Activated T-helper 2 cell treated with anti-CD3 and anti-CD28 coated beads, Interferon-gamma antibody, Interleukin-2, Interleukin-4, amounts not matched to agents 10 μg/mL and 5 μg/mL and 100 μg/mL, durations not matched to agents 14 hours and 24 hours and 36 hours (primary cell): ENCODE data around the gene FARS2. TPM values are rescaled to one million over a fixed set of nuclear protein-coding genes. Genes with fewer than 3 reads are reported as not detected.

Experiments
- DNase-seq: peaks from one replicate; pipeline ENCODE4 v3.0.0; 2021; ENCODE audit warnings: low spot score
- H3K27ac Mint-ChIP-seq: one replicate; pipeline ENCODE4 v1.8.0; 2021; ENCODE audit warnings: mixed read lengths
- H3K27me3 Mint-ChIP-seq: one replicate; pipeline ENCODE4 v1.8.0; 2021; ENCODE audit warnings: low read depth, mixed read lengths
- H3K36me3 Mint-ChIP-seq: one replicate; pipeline ENCODE4 v1.8.0; 2021; ENCODE audit warnings: low read depth, mixed read lengths
- H3K4me1 Mint-ChIP-seq: one replicate; pipeline ENCODE4 v1.8.0; 2021; ENCODE audit warnings: low read depth, mixed read lengths
- H3K4me3 Mint-ChIP-seq: one replicate; pipeline ENCODE4 v1.8.0; 2021; ENCODE audit warnings: low read depth, mild to moderate bottlenecking, moderate library complexity, mixed read lengths
- H3K9me3 Mint-ChIP-seq: one replicate; pipeline ENCODE4 v1.8.0; 2021; ENCODE audit warnings: mixed read lengths
- intact Hi-C: fragments of 100-400 bp; cut with micrococcal nuclease; formaldehyde crosslinking; loops from one replicate; pipeline ENCODE4 v1.15.1; 2023
- total RNA-seq: library from RNA; stranded (reverse); gene quantifications from 2 replicates; pipeline ENCODE4 v1.2.3, GENCODE V29; 2022

FARS2 gene
- total RNA-seq, 1 donor from 2014 or later: 19.7 TPM

GRCh38 chr6:5521322-5521721 is 260.0 kb downstream of the FARS2 start:
- DNase-seq: no peak
- H3K4me1 Mint-ChIP-seq: peaks cover 40% of the 10 kb centered on the region
- no peak overlapping the region for H3K4me3 Mint-ChIP-seq
- no peaks in the 10 kb centered on the region for H3K9me3 Mint-ChIP-seq
- H3K36me3 Mint-ChIP-seq: peaks cover 9% of the 10 kb centered on the region
- H3K27me3 Mint-ChIP-seq: no peaks in the 10 kb centered on the region
- intact Hi-C loops: no loop called here
- H3K27ac Mint-ChIP-seq: no peak overlapping the region

GRCh38 chr6:5522147-5522546 is 260.8 kb downstream of the FARS2 start:
- DNase-seq: no peak
- Mint-ChIP-seq H3K4me3 (no peak overlapping the region), H3K9me3 (no peaks in the 10 kb centered on the region), H3K27ac (no peak overlapping the region), H3K36me3 (peaks cover 9% of the 10 kb centered on the region), H3K4me1 (peaks cover 33% of the 10 kb centered on the region), H3K27me3 (no peaks in the 10 kb centered on the region)
- intact Hi-C loops: no loop called here

GRCh38 chr6:5524110-5524509 is 262.8 kb downstream of the FARS2 start:
- H3K27me3 Mint-ChIP-seq: no peaks in the 10 kb centered on the region
- H3K4me1 Mint-ChIP-seq: peaks cover 24% of the 10 kb centered on the region
- intact Hi-C loops: no loop called here
- H3K4me3 Mint-ChIP-seq: no peak overlapping the region
- no peak overlapping the region for H3K27ac Mint-ChIP-seq
- H3K36me3 Mint-ChIP-seq: peaks cover 9% of the 10 kb centered on the region
- no peaks in the 10 kb centered on the region for H3K9me3 Mint-ChIP-seq
- DNase-seq: no peak

GRCh38 chr6:5525209-5525608 is 263.9 kb downstream of the FARS2 start:
- H3K36me3 Mint-ChIP-seq: peaks cover 9% of the 10 kb centered on the region
- peaks cover 15% of the 10 kb centered on the region for H3K4me1 Mint-ChIP-seq
- H3K9me3 Mint-ChIP-seq: no peaks in the 10 kb centered on the region
- H3K27me3 Mint-ChIP-seq: no peaks in the 10 kb centered on the region
- no peak overlapping the region for H3K4me3 Mint-ChIP-seq
- intact Hi-C loops: no loop called here
- no peak overlapping the region for H3K27ac Mint-ChIP-seq
- no peak for DNase-seq

GRCh38 chr6:5529015-5529414 is 267.7 kb downstream of the FARS2 start:
- H3K27ac Mint-ChIP-seq: no peak overlapping the region
- no peak for DNase-seq
- H3K9me3 Mint-ChIP-seq: no peaks in the 10 kb centered on the region
- no peak overlapping the region for H3K4me3 Mint-ChIP-seq
- intact Hi-C loops: no loop called here
- H3K36me3 Mint-ChIP-seq: peaks cover 5% of the 10 kb centered on the region
- peaks cover 12% of the 10 kb centered on the region for H3K4me1 Mint-ChIP-seq
- no peaks in the 10 kb centered on the region for H3K27me3 Mint-ChIP-seq

GRCh38 chr6:5529733-5530132 is 268.4 kb downstream of the FARS2 start:
- intact Hi-C loops: no loop called here
- Mint-ChIP-seq H3K4me3 (no peak overlapping the region), H3K27me3 (no peaks in the 10 kb centered on the region), H3K36me3 (peaks cover 5% of the 10 kb centered on the region), H3K27ac (no peak overlapping the region), H3K4me1 (peaks cover 13% of the 10 kb centered on the region), H3K9me3 (no peaks in the 10 kb centered on the region)
- DNase-seq: no peak

GRCh38 chr6:5531161-5531560 is 269.8 kb downstream of the FARS2 start:
- Mint-ChIP-seq H3K36me3 (peaks cover 5% of the 10 kb centered on the region), H3K27me3 (no peaks in the 10 kb centered on the region), H3K4me1 (peaks cover 13% of the 10 kb centered on the region), H3K9me3 (no peaks in the 10 kb centered on the region), H3K27ac (no peak overlapping the region), H3K4me3 (no peak overlapping the region)
- intact Hi-C loops: no loop called here
- DNase-seq: no peak

GRCh38 chr6:5531853-5532375 is 270.6 kb downstream of the FARS2 start:
- Mint-ChIP-seq H3K36me3 (peaks cover 5% of the 10 kb centered on the region), H3K27ac (no peak overlapping the region), H3K4me3 (no peak overlapping the region), H3K9me3 (no peaks in the 10 kb centered on the region), H3K27me3 (no peaks in the 10 kb centered on the region), H3K4me1 (peaks cover 13% of the 10 kb centered on the region)
- intact Hi-C loops: no loop called here
- no peak for DNase-seq

GRCh38 chr6:5532941-5533340 is 271.6 kb downstream of the FARS2 start:
- no peak overlapping the region for H3K4me3 Mint-ChIP-seq
- peaks cover 5% of the 10 kb centered on the region for H3K36me3 Mint-ChIP-seq
- peaks cover 13% of the 10 kb centered on the region for H3K4me1 Mint-ChIP-seq
- no peak overlapping the region for H3K27ac Mint-ChIP-seq
- H3K27me3 Mint-ChIP-seq: no peaks in the 10 kb centered on the region
- no peak for DNase-seq
- intact Hi-C loops: no loop called here
- no peaks in the 10 kb centered on the region for H3K9me3 Mint-ChIP-seq

GRCh38 chr6:5534643-5535042 is 273.3 kb downstream of the FARS2 start:
- intact Hi-C loops: no loop called here
- no peaks in the 10 kb centered on the region for H3K9me3 Mint-ChIP-seq
- peaks cover 5% of the 10 kb centered on the region for H3K36me3 Mint-ChIP-seq
- H3K4me1 Mint-ChIP-seq: peaks cover 13% of the 10 kb centered on the region
- no peaks in the 10 kb centered on the region for H3K27me3 Mint-ChIP-seq
- H3K4me3 Mint-ChIP-seq: no peak overlapping the region
- DNase-seq: no peak
- no peak overlapping the region for H3K27ac Mint-ChIP-seq

GRCh38 chr6:5536644-5537043 is 275.3 kb downstream of the FARS2 start:
- no peaks in the 10 kb centered on the region for H3K9me3 Mint-ChIP-seq
- no peak overlapping the region for H3K27ac Mint-ChIP-seq
- H3K27me3 Mint-ChIP-seq: no peaks in the 10 kb centered on the region
- peaks cover 5% of the 10 kb centered on the region for H3K36me3 Mint-ChIP-seq
- intact Hi-C loops: no loop called here
- no peak for DNase-seq
- H3K4me3 Mint-ChIP-seq: no peak overlapping the region
- peaks cover 21% of the 10 kb centered on the region for H3K4me1 Mint-ChIP-seq

- no peak overlapping the region for H3K4me3 Mint-ChIP-seq
- no peaks in the 10 kb centered on the region for H3K27me3 Mint-ChIP-seq
- H3K9me3 Mint-ChIP-seq: no peaks in the 10 kb centered on the region
- no peak overlapping the region for H3K27ac Mint-ChIP-seq
- H3K36me3 Mint-ChIP-seq: peaks cover 5% of the 10 kb centered on the region
- intact Hi-C loops: no loop called here
- peaks cover 21% of the 10 kb centered on the region for H3K4me1 Mint-ChIP-seq
- DNase-seq: no peak
Measured at GRCh38 chr6:5537132-5537531, 275.8 kb downstream of the FARS2 start.

- no peak overlapping the region for H3K27ac Mint-ChIP-seq
- H3K36me3 Mint-ChIP-seq: peaks cover 11% of the 10 kb centered on the region
- intact Hi-C loops: no loop called here
- DNase-seq: no peak
- H3K9me3 Mint-ChIP-seq: no peaks in the 10 kb centered on the region
- H3K27me3 Mint-ChIP-seq: no peaks in the 10 kb centered on the region
- no peak overlapping the region for H3K4me3 Mint-ChIP-seq
- H3K4me1 Mint-ChIP-seq: peaks cover 19% of the 10 kb centered on the region
Measured at GRCh38 chr6:5537967-5538366, 276.7 kb downstream of the FARS2 start.

GRCh38 chr6:5540370-5540769 is 279.1 kb downstream of the FARS2 start:
- intact Hi-C loops: no loop called here
- Mint-ChIP-seq H3K4me3 (no peak overlapping the region), H3K27me3 (no peaks in the 10 kb centered on the region), H3K4me1 (peaks cover 17% of the 10 kb centered on the region), H3K36me3 (peaks cover 13% of the 10 kb centered on the region), H3K9me3 (no peaks in the 10 kb centered on the region), H3K27ac (peak overlapping the region; percentile 13)
- no peak for DNase-seq
